PC-9 (cell line): ENCODE results near the gene MAPKBP1. TPM values are rescaled to one million over a fixed set of nuclear protein-coding genes. Genes with fewer than 3 reads are reported as not detected.

Experiments used
- BruUV-seq: library from RNA; stranded (reverse); fragments of 400-500 nt; replicated peaks from 2 replicates; lab custom pipeline; 2021; lab: Mats Ljungman, UMichigan
- CTCF ChIA-PET: fragments of 300-600 bp; sonication (Branson Sonifier 250); formaldehyde crosslinking; loops from one replicate; lab custom pipeline; 2022; ENCODE audit warnings: antibody characterized with exemption; lab: Charles Lee
- POLR2A ChIA-PET: fragments of 300-600 bp; sonication (Branson Sonifier 250); formaldehyde crosslinking; loops from one replicate; lab custom pipeline; 2022; ENCODE audit warnings: antibody characterized with exemption; ENCODE audit not compliant: unreplicated experiment; lab: Charles Lee
- DNase-seq, 2 experiments: peaks; one replicate each; pipeline versions ENCODE4 v3.0.0 to v3.0.0-alpha.2; 2015 to 2022; ENCODE audit warnings: mixed read lengths in 1 of 2
- H2AFZ ChIP-seq: fragments of 200-600 bp; sonication (generic); 2 replicates; pipeline ENCODE4 v1.8.1; 2017; ENCODE audit warnings: antibody characterized with exemption
- H3F3A ChIP-seq: fragments of 200-600 bp; sonication (generic); 2 replicates; pipeline ENCODE4 v1.8.1; 2017; ENCODE audit warnings: antibody characterized with exemption, mild to moderate bottlenecking, low read depth; ENCODE audit not compliant: insufficient read depth
- H3K27ac ChIP-seq: fragments of 200-600 bp; sonication (generic); 2 replicates; pipeline ENCODE4 v1.6.1; 2016; ENCODE audit warnings: mixed run types
- H3K27me3 ChIP-seq: fragments of 200-600 bp; sonication (generic); 2 replicates; pipeline ENCODE4 v1.6.1; 2016; ENCODE audit warnings: low read depth, mixed run types; ENCODE audit not compliant: insufficient read depth
- H3K36me3 ChIP-seq: fragments of 200-600 bp; sonication (generic); 2 replicates; pipeline ENCODE4 v1.6.1; 2016; ENCODE audit warnings: low read depth, mixed run types
- H3K4me1 ChIP-seq: fragments of 200-600 bp; sonication (generic); replicated peaks from 2 replicates; pipeline ENCODE4 v1.6.1; 2016; ENCODE audit warnings: mixed run types; ENCODE audit not compliant: insufficient read depth
- H3K4me2 ChIP-seq: fragments of 200-600 bp; sonication (generic); 2 replicates; pipeline ENCODE4 v1.6.1; 2017; ENCODE audit warnings: mixed run types
- H3K4me3 ChIP-seq: fragments of 200-600 bp; sonication (generic); 2 replicates; pipeline ENCODE4 v1.6.1; 2016; ENCODE audit warnings: mixed run types
- H3K79me2 ChIP-seq: fragments of 200-600 bp; sonication (generic); 2 replicates; pipeline ENCODE4 v1.6.1; 2017; ENCODE audit warnings: low read depth, mixed run types
- H3K9me2 ChIP-seq: fragments of 200-600 bp; sonication (generic); 2 replicates; pipeline ENCODE4 v1.8.1; 2017; ENCODE audit warnings: mild to moderate bottlenecking; ENCODE audit not compliant: insufficient read depth
- H3K9me3 ChIP-seq: fragments of 200-600 bp; sonication (generic); 2 replicates; pipeline ENCODE4 v1.8.1; 2016; ENCODE audit warnings: low read depth; ENCODE audit not compliant: insufficient read depth
- H4K20me1 ChIP-seq: fragments of 200-600 bp; sonication (generic); 2 replicates; pipeline ENCODE4 v1.8.1; 2017; ENCODE audit not compliant: insufficient read depth
- CTCF ChIP-seq: fragments of 200-600 bp; sonication (generic); conservative IDR thresholded peaks from 2 replicates; pipeline ENCODE4 v1.6.1; 2017; ENCODE audit warnings: mixed run types, antibody characterized with exemption, mild to moderate bottlenecking, moderate library complexity
- EZH2 ChIP-seq: fragments of 200-600 bp; sonication (generic); IDR thresholded peaks from 2 replicates; pipeline ENCODE4 v1.8.0; 2017; ENCODE audit warnings: antibody characterized with exemption, low read depth
- intact Hi-C: fragments of 100-400 bp; cut with micrococcal nuclease; formaldehyde crosslinking; loops from one replicate; pipeline ENCODE4 v1.10.0; 2022; ENCODE audit not compliant: unreplicated experiment
- total RNA-seq: library from RNA; stranded (reverse); gene quantifications from 2 replicates; pipeline ENCODE4 v1.2.3, GENCODE V29; 2021

Gene MAPKBP1
- total RNA-seq, 1 experiment from 2014 or later, result 22.9 TPM

GRCh38 chr15:41792000-41792637 lies 17.8 kb downstream of the MAPKBP1 start:
- no peak overlapping the region for H3K4me2 ChIP-seq
- CTCF ChIA-PET, result no interaction called here
- POLR2A ChIA-PET, result interaction anchor here (0.6 to 1.1 kb wide), 3 partner anchors 18 to 316 kb away, joined by 3 to 6 read pairs (median 5); partner anchors contain the start of gene MAPKBP1
- intact Hi-C loops, result no loop called here
- H3K4me1 ChIP-seq, result peaks cover 21% of the 10 kb centered on the region
- no peaks in the 10 kb centered on the region for H3F3A ChIP-seq
- no peaks in the 10 kb centered on the region for H3K79me2 ChIP-seq
- H4K20me1 ChIP-seq, result no peaks in the 10 kb centered on the region
- no peak overlapping the region for H3K27ac ChIP-seq
- H3K27me3 ChIP-seq, result no peaks in the 10 kb centered on the region
- H3K9me2 ChIP-seq, result no peaks in the 10 kb centered on the region
- BruUV-seq, result no TSS peak
- TF ChIP-seq CTCF (no peak), EZH2 (no peak)
- no peak for DNase-seq
- no peak overlapping the region for H2AFZ ChIP-seq
- H3K36me3 ChIP-seq, result no peaks in the 10 kb centered on the region
- H3K4me3 ChIP-seq, result no peak overlapping the region
- H3K9me3 ChIP-seq, result no peaks in the 10 kb centered on the region

GRCh38 chr15:41794081-41794480 lies 19.8 kb downstream of the MAPKBP1 start:
- Histone ChIP-seq H3K27me3 (no peaks in the 10 kb centered on the region), H3K4me2 (no peak overlapping the region), H2AFZ (no peak overlapping the region), H3K4me1 (peaks cover 31% of the 10 kb centered on the region), H3K79me2 (no peaks in the 10 kb centered on the region), H3K9me3 (no peaks in the 10 kb centered on the region), H3K36me3 (no peaks in the 10 kb centered on the region), H3K9me2 (no peaks in the 10 kb centered on the region), H3F3A (no peaks in the 10 kb centered on the region), H4K20me1 (no peaks in the 10 kb centered on the region), H3K4me3 (no peak overlapping the region), H3K27ac (no peak overlapping the region)
- ChIA-PET POLR2A (no interaction called here), CTCF (no interaction called here)
- no TSS peak for BruUV-seq
- TF ChIP-seq CTCF, result no peak
- no peak for TF ChIP-seq EZH2
- intact Hi-C loops, result no loop called here
- no peak for DNase-seq

GRCh38 chr15:41795996-41796856 lies 21.9 kb downstream of the MAPKBP1 start:
- no peak overlapping the region for H2AFZ ChIP-seq
- H4K20me1 ChIP-seq, result no peaks in the 10 kb centered on the region
- no peak for TF ChIP-seq EZH2
- H3K4me3 ChIP-seq, result no peak overlapping the region
- H3K36me3 ChIP-seq, result no peaks in the 10 kb centered on the region
- DNase-seq, result no peak
- H3K79me2 ChIP-seq, result no peaks in the 10 kb centered on the region
- intact Hi-C loops, result no loop called here
- H3K4me1 ChIP-seq, result peaks cover 22% of the 10 kb centered on the region
- no peak overlapping the region for H3K27ac ChIP-seq
- H3K9me2 ChIP-seq, result no peaks in the 10 kb centered on the region
- ChIA-PET POLR2A (no interaction called here), CTCF (no interaction called here)
- H3K4me2 ChIP-seq, result no peak overlapping the region
- H3K9me3 ChIP-seq, result no peaks in the 10 kb centered on the region
- H3K27me3 ChIP-seq, result no peaks in the 10 kb centered on the region
- no peaks in the 10 kb centered on the region for H3F3A ChIP-seq
- no TSS peak for BruUV-seq
